SK-N-DZ (cell line): ENCODE results near the gene DPF1. TPM values are rescaled to one million over a fixed set of nuclear protein-coding genes. Genes with fewer than 3 reads are reported as not detected.
"Not testable (repeated sequence)": the region's sequence is repeated elsewhere in the genome, so short reads cannot be mapped to it uniquely, and the experiment has no call there.

Source experiments
- DNase-seq: peaks from one replicate; pipeline ENCODE4 v3.0.0-alpha.2; 2015; ENCODE audit warnings: low spot score
- polyA plus RNA-seq, 2 experiments: library from polyadenylated mRNA; depleted of rRNA; stranded (reverse); fragments of >200 nt; gene quantifications; 2 replicates each; pipeline ENCODE4 v1.2.3, GENCODE V29; 2014

The DPF1 gene
- polyA plus RNA-seq (2014; cell fraction: cytosol; rRNA removed): 30.6 and 40.8 TPM in 2 replicates
- polyA plus RNA-seq (2014; cell fraction: nucleus; rRNA removed): 50.0 and 51.9 TPM in 2 replicates

DNA sequence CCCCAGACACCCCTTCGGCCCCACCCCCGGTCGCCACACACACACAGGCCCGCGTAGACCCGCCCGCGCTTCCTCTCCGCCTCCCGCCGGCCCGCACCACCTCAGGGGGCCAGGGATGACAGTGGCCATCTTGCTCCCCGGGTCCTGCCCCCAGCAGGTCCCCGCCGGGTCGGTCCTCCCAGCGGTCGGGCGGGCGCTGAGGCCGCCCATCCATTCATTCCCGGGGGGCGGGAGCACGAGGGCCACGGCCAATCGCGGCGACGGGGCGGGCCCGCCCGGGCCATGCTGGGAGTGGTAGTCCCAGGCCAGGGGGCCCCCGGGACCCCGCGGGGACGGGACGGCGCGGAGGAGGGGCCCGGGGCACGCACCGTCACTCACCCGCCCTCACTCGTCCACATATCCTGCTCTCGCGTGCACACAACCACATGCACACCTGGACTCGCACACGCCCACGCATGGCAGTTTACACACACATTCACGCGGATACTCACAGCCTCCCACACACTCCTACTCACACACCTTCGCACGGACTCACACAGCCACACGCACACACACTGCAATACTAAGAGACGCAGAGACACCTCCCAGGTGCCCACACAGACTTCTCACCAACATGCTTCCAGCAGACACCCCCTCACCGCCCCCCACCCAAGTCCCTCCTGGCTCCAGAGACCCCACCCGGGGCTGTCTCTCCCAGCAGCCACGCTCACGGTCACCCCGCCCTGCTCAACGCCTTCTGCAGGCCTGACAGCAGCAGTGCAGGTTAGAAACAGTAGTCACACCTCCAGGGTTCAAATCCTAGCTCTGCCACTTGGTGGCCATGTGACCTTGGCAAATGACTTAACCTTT is at the start of gene DPF1:
Gene DPF1 (minus strand): TSS at position 209 of the 849 bp plus-strand sequence. CDS start 80 bp downstream, at position 129.
- peak; percentile 80 for DNase-seq

DNA sequence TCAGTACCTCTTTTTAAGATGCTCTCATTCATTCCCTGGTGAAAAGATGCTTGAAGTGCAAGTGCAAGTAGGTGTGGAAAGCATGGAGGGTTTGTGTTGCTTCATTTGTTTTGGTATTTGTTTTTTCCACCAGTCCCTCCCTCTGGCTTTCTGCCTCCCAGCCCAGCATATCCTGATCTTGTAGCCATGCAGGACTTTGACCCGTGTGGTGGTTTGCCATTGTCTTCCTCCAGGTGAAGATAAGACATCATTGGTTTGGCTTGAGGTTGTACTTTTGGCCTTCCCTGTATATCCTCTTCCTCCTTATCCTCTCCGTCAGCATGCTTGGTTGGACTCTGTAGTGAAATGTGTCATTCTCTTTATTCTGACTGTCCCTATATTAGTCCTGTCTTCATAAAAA is 49.5 kb upstream of the DPF1 start:
- DNase-seq: no peak

DNA sequence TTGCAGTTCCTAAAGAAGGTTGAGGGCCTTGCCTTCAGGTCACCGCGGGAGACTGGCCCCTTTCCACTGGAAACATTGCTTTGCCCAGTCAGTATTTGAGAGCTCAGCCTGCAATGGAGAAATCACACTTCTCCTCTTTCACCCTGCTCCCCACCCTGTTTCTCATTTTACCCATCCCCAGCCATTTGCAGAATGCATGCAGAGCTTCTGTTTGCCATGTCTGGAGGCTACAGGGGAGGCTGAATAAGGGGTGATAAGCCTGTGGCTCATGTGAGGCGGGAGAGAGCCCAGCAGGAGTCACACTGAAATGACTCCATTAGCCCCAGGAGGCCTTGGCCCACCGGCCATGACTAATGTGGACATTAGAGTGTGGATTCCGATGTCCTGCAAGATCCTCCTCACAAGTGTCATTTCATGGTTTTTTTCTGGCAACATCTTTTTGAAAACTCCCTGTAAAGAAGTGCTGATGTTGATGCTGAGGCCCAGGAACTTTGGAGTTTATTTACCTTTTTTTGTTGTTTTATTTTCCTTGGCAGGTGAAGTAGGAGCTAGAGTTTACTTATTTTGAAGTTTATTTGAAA is 46.7 kb upstream of the DPF1 start:
- DNase-seq: no peak

DNA sequence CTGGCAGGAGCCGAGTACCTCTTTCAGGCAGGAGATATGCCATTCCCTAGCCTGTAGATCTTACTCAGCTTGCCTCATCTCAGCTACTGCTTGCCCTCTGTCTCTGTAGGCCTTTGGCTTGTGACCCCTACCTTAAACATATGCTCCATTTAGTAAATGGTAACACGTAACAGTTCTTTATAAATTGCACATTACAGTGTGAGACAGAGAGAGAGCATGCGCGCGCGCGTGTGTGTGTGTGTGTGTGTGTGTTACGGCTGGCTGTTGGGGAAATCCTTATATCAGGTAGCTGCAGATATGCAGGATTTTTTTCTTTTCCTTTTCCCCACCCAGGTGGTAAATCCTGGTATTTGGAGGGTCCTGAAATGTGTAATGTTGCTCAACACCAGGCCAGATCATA is 44.5 kb upstream of the DPF1 start:
- no peak for DNase-seq

DNA sequence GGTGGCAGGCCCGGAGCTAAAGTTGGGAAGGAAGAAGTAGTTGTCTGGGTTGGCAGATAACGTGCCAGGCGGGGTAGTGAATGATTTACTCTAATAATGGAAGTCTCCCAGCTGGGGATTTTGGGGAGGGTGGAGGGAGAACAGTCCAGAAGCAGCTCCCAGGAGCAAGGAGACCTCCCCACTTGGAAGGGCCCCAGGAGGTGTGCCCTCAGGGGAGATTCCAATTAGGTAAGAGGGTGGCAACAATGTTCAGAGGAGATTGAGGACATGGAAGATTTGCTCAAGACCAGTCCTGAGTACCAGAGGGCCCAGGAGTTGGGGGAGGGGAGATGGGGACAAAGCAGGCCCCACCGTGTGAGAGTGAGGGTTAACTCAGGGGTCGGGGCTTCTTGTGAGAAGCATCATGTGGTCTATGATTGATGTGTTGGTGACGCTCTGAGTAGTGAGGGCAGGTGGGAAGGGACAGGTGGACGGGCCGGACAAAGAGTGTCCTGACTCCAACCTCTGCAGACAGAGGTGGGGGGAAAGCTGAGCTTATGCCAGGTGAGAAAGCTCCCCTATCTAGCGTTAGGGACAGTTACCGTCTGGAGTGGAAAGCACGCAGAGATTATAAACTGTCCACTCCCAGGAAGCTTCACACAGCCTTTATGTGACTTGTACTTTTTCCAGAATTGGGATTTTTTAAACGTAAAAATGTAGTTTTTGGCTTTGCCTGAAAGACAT is 43.9 kb upstream of the DPF1 start:
- DNase-seq: no peak

DNA sequence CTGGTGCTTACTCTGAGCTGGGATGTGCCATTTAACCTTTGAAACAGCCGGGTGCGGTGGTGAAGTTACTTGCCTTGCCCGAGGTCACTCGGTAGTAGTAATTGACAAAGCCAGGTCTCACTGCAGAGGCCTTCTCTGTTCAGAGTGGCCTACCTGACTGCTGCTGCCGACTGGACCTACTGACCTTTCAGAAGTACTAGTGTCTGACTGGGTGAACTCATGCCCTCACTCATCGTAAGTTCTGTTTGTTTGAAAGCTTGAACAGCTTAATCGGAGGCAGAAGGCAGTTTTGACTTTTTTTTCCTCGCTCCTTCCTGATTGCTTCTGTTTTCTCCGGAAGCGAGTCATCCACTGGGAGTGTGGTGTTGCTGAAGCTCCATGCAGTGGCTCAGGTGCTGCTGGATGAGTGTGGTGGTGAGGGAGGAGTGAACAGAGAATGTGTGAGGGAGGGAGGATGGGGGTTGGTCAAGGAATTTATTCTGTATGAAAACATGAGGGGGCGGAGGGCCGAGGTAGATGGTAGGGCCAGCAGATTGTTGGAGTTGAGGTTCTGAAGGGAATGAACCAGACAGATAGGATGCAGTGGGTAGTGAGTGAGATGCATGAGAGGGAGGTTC is 43.1 kb upstream of the DPF1 start:
- no peak for DNase-seq

DNA sequence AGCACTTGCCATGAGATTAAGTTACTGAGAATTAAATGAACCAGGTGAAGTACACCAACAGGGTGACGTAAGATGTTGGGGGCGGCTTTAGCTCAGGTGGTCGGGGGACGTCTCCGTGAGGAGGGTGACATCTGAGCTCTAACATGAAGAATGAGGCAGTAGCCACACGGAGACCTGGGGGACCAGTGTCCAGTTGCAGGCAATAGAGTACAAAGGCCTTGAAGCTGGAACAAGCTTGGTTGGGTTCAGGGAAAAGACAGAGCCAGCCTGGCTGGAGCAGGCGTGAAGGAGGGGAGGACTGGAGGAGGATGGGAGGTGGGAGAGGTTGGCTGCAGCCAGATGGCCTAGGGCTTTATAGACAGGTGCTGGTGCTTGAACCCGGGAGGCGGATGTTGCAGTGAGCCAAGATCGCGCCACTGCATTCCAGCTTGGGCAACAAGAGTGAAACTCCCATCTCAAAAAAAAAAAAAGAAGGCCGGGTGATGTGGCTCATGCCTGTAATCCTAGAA is 42.0 kb upstream of the DPF1 start:
- DNase-seq: no peak

DNA sequence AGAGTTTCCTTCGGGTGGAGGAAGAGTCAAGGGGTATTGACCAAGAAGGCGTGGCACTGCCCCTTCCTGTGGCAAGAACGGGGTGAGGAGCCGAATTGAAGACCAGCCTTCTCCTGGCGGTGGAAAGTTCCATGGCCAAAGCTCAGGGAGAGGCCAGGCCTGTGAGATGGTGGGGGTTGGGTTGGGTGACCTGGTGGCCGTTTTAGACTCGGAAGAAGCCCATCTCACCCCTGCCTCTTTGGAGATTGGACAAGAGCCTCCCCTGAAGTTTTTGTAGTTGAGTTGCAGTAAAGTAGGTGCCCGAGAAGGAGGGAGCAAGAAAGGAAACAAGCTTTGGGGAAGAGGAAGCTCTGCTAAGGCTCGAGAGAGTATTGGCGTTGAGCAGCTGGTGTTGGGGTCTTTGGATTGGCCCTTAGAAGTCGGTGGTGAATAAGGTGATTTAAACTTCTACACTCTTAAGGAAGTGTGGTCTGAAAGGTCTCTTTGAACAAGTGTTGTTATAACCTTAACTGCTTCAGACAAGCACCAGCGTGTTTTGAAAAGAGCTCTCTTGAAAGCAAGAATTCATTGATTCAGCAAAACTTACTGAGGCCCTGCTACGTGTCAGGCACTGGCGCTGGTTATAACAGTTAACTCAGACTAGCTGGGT is 41.3 kb upstream of the DPF1 start:
- no peak for DNase-seq

DNA sequence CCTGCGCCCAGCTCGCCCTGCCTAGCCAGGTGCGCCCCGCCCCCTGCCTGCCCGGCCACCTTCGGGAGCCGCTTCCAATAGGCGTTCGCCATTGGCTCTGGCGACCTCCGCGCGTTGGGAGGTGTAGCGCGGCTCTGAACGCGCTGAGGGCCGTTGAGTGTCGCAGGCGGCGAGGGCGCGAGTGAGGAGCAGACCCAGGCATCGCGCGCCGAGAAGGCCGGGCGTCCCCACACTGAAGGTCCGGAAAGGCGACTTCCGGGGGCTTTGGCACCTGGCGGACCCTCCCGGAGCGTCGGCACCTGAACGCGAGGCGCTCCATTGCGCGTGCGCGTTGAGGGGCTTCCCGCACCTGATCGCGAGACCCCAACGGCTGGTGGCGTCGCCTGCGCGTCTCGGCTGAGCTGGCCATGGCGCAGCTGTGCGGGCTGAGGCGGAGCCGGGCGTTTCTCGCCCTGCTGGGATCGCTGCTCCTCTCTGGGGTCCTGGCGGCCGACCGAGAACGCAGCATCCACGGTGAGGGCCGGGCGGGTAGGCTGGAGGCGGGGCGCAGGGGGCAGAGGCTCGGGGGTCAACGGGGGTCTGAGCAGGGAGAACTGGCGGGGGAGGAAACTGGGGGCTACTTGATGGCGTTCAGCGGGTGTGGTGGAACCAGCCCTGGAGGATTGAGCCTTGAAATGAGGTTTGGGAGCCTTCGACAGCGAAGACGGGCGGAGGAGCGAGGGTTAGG is 40.6 kb upstream of the DPF1 start, which contains the start of gene SPINT2:
Gene SPINT2 (plus strand): TSS at position 88 of the 727 bp plus-strand sequence. CDS start 320 bp downstream, at position 408.
- DNase-seq: peak; percentile 36

DNA sequence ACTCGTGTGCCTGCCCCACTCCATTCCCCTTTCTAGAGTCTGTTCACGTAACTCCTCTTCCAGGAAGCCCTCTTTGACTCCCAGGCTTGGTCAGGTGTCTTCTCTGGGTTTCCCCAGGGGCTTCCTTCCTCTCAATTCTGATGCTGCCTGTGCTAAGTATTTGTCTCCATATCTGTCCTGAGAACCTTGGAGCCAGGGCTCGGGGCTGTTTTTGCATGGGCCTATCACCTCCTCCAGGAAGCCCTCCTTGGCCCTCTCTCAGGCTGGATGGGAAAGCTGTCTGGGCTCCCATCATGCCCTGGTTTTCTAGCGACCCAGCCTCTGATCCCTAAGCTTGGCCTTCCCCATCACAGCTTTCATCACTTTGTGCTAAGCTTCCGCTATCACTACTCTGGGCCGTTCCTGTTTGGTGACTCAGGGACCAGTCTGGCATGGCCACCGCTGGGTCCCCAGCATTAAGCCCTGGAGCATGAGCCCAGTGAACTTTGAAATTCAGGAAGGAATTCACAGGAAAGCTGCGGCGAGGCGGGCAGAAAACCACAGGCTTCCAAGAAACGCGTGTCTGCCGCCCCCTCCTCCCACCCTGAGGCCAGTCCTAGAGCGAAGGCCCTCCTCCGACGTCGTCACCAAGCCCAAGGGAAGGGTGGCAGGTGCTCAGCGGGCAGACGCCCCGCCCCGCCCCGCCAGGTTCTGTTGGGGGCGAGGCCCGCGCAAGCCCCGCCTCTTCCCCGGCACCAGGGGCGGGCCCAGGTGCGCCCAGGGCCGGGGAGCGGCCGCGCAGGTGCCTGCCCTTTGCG is 39.9 kb upstream of the DPF1 start:
- no peak for DNase-seq

DNA sequence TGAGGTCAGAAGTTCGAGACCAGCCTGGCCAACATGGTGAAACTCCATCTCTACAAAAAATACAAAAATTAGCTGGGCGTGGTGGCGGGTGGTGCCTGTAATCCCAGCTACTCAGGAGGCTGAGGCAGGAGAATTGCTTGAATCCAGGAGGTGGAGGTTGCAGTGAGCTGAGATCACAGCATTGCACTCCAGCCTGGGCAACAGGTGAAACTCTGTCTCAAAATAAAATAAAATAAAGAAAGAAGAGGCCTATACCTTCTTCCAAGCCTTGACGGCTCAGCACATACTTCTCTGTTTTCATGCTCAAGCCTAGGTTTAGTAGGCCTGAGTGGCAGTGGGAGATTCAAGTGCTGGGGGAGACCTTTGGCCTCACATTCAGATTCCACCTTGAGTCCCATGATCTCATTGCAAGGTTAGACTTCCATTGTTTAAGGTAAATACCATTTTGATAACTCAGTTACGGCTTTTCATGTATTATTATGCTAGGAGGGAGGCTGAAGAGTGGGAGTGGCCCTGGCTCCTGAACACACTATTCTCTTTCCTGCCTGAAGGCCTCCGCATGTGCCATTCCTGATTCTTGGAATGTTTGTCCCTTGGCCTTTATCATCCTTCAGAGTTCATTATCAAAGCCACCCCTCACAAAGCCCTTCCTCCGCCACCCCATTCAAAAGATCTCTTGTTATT is 38.7 kb upstream of the DPF1 start:
- no peak for DNase-seq

DNA sequence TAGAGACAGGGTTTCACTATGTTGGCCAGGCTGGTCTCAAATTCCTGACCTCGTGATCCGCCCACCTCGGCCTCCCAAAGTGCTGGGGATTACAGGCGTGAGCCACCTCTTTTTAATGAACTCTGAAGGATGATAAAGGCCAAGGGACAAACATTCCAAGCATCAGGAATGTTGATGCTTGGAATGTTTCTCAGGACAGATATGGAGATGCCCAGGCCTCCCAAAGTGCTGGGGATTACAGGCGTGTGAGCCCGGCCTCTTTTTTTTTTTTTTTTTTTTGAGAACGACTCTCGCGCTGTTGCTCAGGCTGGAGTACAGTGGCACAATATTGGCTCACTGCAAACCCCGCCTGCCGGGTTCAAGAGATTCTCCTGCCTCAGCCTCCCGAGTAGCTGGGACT is 37.9 kb upstream of the DPF1 start:
- DNase-seq: not testable (repeated sequence)

DNA sequence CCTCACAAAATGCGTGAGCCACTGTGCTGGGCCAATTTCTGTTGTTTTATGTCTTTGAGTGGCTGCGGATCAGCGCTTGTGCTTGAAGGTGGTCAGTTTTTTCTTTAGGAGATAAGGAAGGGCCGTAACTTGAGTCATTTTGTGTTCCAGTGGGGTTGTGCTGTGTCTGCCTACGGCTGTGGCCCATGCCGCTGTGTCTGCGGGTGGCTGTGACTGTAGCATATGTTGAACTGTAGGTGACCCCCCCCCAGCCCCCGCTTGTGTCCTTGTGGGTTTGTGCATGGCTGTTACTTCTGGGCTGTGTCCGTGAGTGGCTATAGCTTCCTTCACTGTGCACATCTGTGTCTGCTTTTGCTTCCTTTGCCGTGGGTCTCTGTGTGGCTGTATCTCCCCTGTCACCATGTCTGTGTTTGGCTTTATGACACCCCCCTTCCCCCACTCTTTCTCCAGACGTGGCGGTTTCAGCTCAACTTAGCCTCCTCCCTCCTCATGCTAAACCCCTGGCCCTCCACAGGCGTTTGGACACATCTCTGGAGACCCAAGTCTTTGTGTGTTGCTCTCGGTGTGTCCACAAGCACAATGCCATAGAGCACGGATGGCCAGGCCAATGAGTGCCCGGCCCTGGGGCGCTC is 31.5 kb upstream of the DPF1 start:
- peak; percentile 39 for DNase-seq

DNA sequence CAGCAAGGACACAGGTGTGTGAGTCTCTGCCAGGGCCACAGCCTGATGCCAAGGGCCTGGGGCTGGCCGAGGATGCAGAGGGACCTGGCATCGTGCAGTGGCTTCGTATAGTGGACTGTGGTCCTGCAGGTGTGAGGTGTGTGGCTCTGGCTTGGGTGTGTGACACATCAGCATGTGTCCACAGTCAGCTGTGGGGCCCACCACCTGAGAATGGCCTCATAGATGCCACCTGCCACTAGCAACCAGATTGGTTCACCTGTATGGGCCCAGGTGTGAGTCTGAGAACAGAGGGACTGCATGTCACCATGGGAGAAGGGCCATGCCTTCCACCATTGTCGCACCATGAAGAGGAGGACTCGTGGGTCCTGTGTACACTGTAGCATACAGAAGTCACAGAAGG is 29.8 kb upstream of the DPF1 start:
- DNase-seq: no peak

DNA sequence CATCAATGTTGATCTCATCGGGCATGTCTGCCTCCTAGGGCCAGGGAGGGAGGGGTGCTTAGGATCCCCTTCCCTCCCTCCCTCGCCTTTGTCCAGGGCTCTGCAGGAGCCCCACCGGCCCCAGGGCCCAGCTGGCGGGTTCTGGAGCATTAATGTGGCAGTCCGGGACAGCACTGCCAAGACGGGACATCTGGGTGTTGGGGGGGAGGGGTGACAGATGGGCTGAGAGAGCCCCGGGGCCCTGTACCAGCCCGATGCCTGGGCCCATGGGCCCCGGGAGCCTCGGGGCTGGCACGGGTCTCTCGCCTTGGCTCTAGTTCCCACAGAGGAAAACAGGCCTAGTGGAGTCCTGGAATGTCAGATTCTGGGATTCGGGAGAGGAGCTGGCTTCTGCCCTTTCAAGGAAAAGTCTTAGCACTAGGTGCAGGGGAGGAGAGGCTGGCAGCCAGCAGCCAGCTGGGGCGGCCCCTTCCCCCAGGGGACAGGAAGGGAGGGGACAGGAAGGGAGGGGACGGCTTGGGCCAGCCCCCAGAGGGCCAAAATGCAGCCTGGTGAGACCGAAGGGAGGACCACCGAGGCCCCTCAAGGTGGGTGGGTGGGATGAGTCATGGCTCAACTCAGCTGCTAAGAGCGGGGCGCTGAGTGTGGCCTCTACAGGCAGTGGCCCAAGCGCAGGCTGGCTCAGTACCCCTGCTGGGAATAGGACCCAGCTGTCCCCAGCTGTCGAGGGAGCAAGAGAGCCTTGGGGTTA is 29.1 kb upstream of the DPF1 start:
- DNase-seq: no peak

DNA sequence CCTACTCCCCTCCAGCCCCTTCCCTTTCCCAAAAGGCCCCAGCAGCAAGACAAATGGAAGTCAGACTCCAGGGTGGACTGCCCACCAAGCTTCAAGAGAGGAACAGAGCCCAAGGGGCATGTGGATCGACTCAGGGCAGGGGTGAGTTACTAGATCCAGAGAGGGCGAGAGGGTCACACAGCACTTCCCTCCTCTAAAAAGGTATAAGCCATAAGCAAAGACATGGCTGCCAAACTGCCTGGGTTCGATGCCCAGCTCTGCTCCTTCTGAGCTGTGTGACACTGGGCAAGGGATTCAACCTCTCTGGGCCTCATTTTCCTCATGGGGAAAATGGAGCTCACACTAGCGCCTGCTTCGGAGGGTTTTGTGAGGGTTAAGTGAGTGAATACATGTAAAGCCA is 28.4 kb upstream of the DPF1 start:
- DNase-seq: no peak

DNA sequence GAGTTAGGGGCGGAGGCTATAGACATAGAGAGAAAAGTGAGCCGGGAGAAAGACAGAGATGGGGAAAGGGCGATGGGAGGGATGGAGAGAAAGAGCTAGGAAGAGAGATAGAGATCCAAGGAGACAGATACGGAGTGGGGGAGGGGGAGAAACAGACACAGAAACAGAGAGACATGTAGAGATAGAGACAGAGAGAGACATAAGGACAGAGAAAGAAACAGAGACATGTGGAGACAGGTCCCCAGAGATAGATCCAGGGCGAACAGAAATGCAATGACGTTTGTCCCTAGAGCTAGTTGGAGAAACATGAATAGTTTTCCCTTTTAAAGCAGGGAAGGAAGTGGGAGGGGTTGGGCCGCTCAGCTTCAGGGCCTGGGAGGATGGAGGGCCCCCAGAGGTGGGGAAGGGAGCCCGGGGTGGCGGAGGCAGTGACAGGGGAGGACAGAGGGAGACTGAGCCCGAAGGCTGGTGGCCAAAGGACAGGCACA is 27.6 kb upstream of the DPF1 start:
- DNase-seq: no peak
